ENCODE measurements around the gene LAD1. TPM values are rescaled to one million over a fixed set of nuclear protein-coding genes. Genes with fewer than 3 reads are reported as not detected.

Gene LAD1
- total and polyA plus RNA-seq, 9 of the 15 experiments (the other 6 are each of a cell fraction or from before 2014, with no cell fraction given), result 0.31 TPM; not detected in 8

DNA sequence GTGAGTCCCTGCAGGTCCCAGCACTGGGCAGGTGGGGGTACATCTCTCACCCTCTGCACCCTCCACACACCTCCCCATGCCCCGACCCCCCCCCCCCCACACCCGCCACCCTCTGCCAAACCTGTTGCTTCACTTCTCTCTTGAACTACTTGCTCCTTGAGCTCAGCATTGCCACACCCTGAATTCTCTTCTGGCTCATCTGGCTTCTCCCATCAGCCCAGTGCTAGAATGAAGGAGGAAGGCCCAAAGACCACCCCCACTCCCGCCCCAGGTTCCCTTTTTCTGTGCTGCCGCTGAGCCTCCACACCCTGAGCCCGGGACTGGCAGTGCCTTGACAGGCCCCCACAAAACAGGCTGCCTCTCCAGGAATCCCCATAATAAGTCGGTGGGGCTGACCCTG, 28.8 kb upstream of the LAD1 start:
- DNase-seq (ENCODE audit: extremely low read depth in 1 of 4, low spot score in 3 of 4) (no peak), FAIRE-seq (no peak), ATAC-seq (no peak)
- no peaks in the 10 kb centered on the region for H3K9me1 ChIP-seq (ENCODE audit: control insufficient read depth, insufficient read depth, low read length)
- H3K9ac ChIP-seq (ENCODE audit: insufficient read depth in 1 of 2, low read depth in 2 of 2, low read length in 2 of 2), result no peak overlapping the region
- no peaks in the 10 kb centered on the region; the same call in none of the 2 replicates for H4K20me1 ChIP-seq (replicated peaks; ENCODE audit: control insufficient read depth, insufficient read depth, low read length)
- 0% methylated on average over 5 of the region's 6 CpGs for WGBS (ENCODE audit: insufficient coverage, low coverage, missing lambda C conversion rate)
- BruUV-seq (replicated peaks), result no TSS peak
- intact Hi-C loops (cut with micrococcal nuclease) (no loop called here), in situ Hi-C loops (cut with MboI) (no loop called here)
- peaks cover 0 to 5% of the 10 kb centered on the region in 2 experiments; a peak in 1 of 5 replicates for H3K4me1 ChIP-seq (replicated peaks in 1 of 2; ENCODE audit: control insufficient read depth in 2 of 2, insufficient read depth in 2 of 2, low read length in 2 of 2)
- H2AFZ ChIP-seq (ENCODE audit: low read depth, low read length), result no peak overlapping the region
- H3K4me2 ChIP-seq (ENCODE audit: insufficient read depth, low read length), result no peak overlapping the region
- POLR2A ChIA-PET, result interaction anchor here (0.7 kb wide), 1 partner anchor 133 kb away, joined by 3 read pairs; no protein-coding TSS in a partner anchor
- peaks cover 37 to 60% of the 10 kb centered on the region in 2 experiments; a peak in 4 of 5 replicates for H3K27me3 ChIP-seq (ENCODE audit: control insufficient read depth in 2 of 2, insufficient read depth in 2 of 2, low read length in 2 of 2)
- no peaks in the 10 kb centered on the region for H3K36me3 ChIP-seq (ENCODE audit: control insufficient read depth, insufficient read depth, low read length)
- no peak overlapping the region for H3K27ac ChIP-seq (ENCODE audit: extremely low read depth, low read depth, low read length)
- H3K9me3 ChIP-seq (replicated peaks; ENCODE audit: control insufficient read depth, insufficient read depth, low read depth, low read length), result no peaks in the 10 kb centered on the region
- H3K4me3 ChIP-seq, result no peak overlapping the region
- CTCF ChIA-PET (ENCODE audit: low intra/inter-chr PET ratio), result no interaction called here
- TF ChIP-seq ZNF347 (CRISPR knock-in tag; IDR thresholded peaks at IDR 0.05; ENCODE audit: low read depth), result no peak
- no peak for TF ChIP-seq SAFB (IDR thresholded peaks at IDR 0.05; ENCODE audit: borderline replicate concordance, low read depth, low read length)
- TF ChIP-seq, protein P1, sequence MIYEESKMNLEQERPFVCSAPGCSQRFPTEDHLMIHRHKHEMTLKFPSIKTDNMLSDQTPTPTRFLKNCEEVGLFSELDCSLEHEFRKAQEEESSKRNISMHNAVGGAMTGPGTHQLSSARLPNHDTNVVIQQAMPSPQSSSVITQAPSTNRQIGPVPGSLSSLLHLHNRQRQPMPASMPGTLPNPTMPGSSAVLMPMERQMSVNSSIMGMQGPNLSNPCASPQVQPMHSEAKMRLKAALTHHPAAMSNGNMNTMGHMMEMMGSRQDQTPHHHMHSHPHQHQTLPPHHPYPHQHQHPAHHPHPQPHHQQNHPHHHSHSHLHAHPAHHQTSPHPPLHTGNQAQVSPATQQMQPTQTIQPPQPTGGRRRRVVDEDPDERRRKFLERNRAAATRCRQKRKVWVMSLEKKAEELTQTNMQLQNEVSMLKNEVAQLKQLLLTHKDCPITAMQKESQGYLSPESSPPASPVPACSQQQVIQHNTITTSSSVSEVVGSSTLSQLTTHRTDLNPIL (CRISPR knock-in tag; IDR thresholded peaks at IDR 0.05), result no peak
- TF ChIP-seq ZNF778 (CRISPR knock-in tag; IDR thresholded peaks at IDR 0.05), result no peak
- TF ChIP-seq BCOR (IDR thresholded peaks at IDR 0.05), result no peak
- TF ChIP-seq, protein P2, sequence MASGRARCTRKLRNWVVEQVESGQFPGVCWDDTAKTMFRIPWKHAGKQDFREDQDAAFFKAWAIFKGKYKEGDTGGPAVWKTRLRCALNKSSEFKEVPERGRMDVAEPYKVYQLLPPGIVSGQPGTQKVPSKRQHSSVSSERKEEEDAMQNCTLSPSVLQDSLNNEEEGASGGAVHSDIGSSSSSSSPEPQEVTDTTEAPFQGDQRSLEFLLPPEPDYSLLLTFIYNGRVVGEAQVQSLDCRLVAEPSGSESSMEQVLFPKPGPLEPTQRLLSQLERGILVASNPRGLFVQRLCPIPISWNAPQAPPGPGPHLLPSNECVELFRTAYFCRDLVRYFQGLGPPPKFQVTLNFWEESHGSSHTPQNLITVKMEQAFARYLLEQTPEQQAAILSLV (tag; IDR thresholded peaks at IDR 0.05), result no peak
- TF ChIP-seq GTF2E2 (tag; IDR thresholded peaks at IDR 0.05), result no peak
- TF ChIP-seq, protein P3, sequence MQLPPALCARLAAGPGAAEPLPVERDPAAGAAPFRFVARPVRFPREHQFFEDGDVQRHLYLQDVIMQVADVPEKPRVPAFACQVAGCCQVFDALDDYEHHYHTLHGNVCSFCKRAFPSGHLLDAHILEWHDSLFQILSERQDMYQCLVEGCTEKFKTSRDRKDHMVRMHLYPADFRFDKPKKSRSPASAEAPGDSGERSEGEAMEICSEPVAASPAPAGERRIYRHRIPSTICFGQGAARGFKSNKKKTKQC (CRISPR knock-in tag; IDR thresholded peaks at IDR 0.05), result no peak
- no peak for TF ChIP-seq RBM34 (IDR thresholded peaks at IDR 0.05; ENCODE audit: borderline replicate concordance, insufficient read depth, low read length)
- no peaks in the 10 kb centered on the region for H3K79me2 ChIP-seq (ENCODE audit: control insufficient read depth, insufficient read depth, low read length)

All from K562 (cell line).